ENCODE measurements around the gene LIN28B.
"Not testable (repeated sequence)": the region's sequence is repeated elsewhere in the genome, so short reads cannot be mapped to it uniquely, and the experiment has no call there.

LIN28B gene

GRCh38 chr6:105067329-105067728, 110.4 kb downstream of the LIN28B start:
- no peak for DNase-seq (ENCODE audit: low read depth, low spot score)

- no peak for DNase-seq (ENCODE audit: low read depth, low spot score)
Measured at GRCh38 chr6:105068407-105068806, 111.5 kb downstream of the LIN28B start.

GRCh38 chr6:105069821-105070445, 113.0 kb downstream of the LIN28B start:
- DNase-seq (ENCODE audit: low read depth, low spot score): no peak

GRCh38 chr6:105072798-105073199, 115.9 kb downstream of the LIN28B start:
- no peak for DNase-seq (ENCODE audit: low read depth, low spot score)

- no peak for DNase-seq (ENCODE audit: low read depth, low spot score)
Measured at GRCh38 chr6:105075210-105075609, 118.3 kb downstream of the LIN28B start.

- not testable (repeated sequence) for DNase-seq (ENCODE audit: low read depth, low spot score)
Measured at GRCh38 chr6:105076418-105076817, 119.5 kb downstream of the LIN28B start.

GRCh38 chr6:105077596-105078385, 120.9 kb downstream of the LIN28B start:
- DNase-seq (ENCODE audit: low read depth, low spot score): no peak

- DNase-seq (ENCODE audit: low read depth, low spot score): no peak
Measured at GRCh38 chr6:105078386-105078708, 121.4 kb downstream of the LIN28B start.

- DNase-seq (ENCODE audit: low read depth, low spot score): no peak
Measured at GRCh38 chr6:105080279-105080678, 123.4 kb downstream of the LIN28B start.

- not testable (repeated sequence) for DNase-seq (ENCODE audit: low read depth, low spot score)
Measured at GRCh38 chr6:105081662-105082061, 124.8 kb downstream of the LIN28B start.

- no peak for DNase-seq (ENCODE audit: low read depth, low spot score)
Measured at GRCh38 chr6:105087571-105088211, 130.8 kb downstream of the LIN28B start.

- DNase-seq (ENCODE audit: low read depth, low spot score): no peak
Measured at GRCh38 chr6:105091140-105091829, 134.4 kb downstream of the LIN28B start.

GRCh38 chr6:105094133-105094640, 137.3 kb downstream of the LIN28B start:
- DNase-seq (ENCODE audit: low read depth, low spot score): no peak

- DNase-seq (ENCODE audit: low read depth, low spot score): no peak
Measured at GRCh38 chr6:105095139-105095538, 138.2 kb downstream of the LIN28B start.

- DNase-seq (ENCODE audit: low read depth, low spot score): no peak
Measured at GRCh38 chr6:105097288-105097687, 140.4 kb downstream of the LIN28B start.

GRCh38 chr6:105099371-105099770, 142.5 kb downstream of the LIN28B start:
- DNase-seq (ENCODE audit: low read depth, low spot score): no peak

- DNase-seq (ENCODE audit: low read depth, low spot score): no peak
Measured at GRCh38 chr6:105102186-105102585, 145.3 kb downstream of the LIN28B start.

- DNase-seq (ENCODE audit: low read depth, low spot score): no peak
Measured at GRCh38 chr6:105105094-105105493, 148.2 kb downstream of the LIN28B start.

GRCh38 chr6:105106260-105106659, 149.4 kb downstream of the LIN28B start:
- no peak for DNase-seq (ENCODE audit: low read depth, low spot score)

GRCh38 chr6:105107207-105107606, 150.3 kb downstream of the LIN28B start:
- DNase-seq (ENCODE audit: low read depth, low spot score): no peak

GRCh38 chr6:105108631-105109262, 151.8 kb downstream of the LIN28B start:
- DNase-seq (ENCODE audit: low read depth, low spot score): no peak
